T1000 (cell line): Measurements from ENCODE around the gene C3orf62.
"Not testable (repeated sequence)": the region's sequence is repeated elsewhere in the genome, so short reads cannot be mapped to it uniquely, and the experiment has no call there.

ENCODE experiments used
- DNase-seq: peaks from one replicate; lab custom pipeline; 2025; ENCODE audit warnings: mixed read lengths; lab: John Stamatoyannopoulos, UW

C3orf62 gene

DNA sequence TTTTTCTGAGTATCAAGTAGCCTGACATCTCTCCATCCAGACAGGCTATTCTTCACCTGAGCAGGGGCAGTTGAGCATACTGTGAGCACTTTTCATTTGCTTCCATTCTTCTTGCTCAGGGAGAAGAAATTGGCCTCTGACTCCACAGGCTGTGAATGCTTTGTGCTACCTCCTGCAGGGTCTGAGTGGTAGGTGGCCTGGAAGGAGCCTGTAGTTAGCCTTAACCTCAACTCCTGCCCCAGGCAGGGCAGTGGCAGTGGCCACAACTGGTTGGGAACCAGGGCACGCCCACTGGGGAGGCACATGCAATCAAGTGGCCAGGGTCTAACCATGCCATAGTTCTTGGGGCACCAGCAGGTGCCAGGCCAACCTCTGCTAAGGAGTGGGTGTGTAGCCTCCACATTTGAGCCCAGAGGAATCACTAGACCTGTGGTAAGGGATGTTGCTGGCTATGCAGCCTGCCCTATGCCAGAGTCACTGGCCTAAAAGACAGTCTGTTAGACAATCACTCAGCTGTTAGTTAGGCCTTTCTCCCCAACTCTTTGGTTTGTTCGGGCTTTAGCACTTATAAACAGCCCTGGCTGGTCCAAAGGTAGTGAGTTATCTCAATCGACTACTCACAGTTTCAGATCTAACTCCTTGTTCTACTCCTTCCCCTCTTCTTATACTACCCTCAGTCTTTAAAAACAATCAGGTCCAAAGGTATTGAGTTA lies 7.4 kb downstream of the C3orf62 start:
- DNase-seq = no peak

DNA sequence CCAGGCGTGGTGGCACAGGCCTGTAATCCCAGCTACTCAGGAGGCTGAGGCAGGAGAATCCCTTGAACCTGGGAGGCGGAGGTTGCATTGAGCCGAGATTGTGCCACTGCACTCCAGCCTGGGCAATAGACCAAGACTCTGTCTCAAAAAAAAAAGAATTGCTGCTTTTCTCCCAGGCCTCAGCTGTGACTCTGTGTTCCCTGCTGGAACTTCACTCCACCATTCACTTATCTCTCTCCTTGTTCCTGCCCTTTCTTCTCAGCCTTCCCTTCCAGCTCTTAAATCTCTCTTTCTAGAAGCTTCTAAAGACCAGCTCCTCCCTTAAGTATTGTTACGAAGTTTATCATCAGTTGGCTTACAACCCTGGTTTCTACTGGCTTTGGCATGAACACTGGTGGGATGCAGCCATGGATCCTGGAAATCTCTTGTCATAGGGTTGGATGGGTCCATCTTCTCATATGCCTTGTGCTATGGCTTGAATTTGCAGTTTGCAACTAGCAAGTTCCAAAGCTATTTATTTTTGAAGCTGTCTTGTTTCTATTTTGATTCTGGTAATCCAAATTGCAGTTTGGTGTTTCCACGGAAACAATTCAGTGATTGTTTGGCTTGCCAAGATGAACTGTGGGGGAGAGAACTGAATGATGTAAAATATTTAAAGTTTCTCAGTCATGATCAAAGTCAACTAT lies 10.5 kb downstream of the C3orf62 start:
- no peak for DNase-seq

GRCh38 chr3:49265661-49266386 lies 11.2 kb downstream of the C3orf62 start:
- no peak for DNase-seq

- no peak for DNase-seq
These were observed 13.7 kb downstream of the C3orf62 start for GRCh38 chr3:49263159-49263889.

- DNase-seq = no peak
These were observed 16.2 kb downstream of the C3orf62 start for GRCh38 chr3:49260806-49261324.

DNA sequence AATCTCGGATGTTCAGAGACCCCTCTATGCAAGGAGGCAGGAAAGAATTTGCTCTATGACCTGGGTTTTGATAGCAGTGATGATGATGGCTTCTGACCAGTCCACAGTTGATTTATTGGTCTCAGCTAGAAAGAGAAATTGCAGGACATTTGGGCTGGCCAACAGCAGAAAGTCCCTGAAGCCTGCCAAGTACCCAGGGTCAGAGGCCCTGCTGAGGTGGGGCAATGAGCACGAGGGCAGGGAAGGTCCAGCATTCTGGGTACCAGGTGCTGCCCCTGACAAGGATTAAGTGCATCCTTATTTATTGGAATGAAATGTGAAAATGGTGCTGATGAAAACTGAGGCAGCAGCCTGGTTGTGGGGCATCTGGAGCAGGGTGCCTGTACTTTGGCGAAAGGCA lies 19.8 kb downstream of the C3orf62 start:
- DNase-seq = no peak

GRCh38 chr3:49255718-49256511 lies 21.1 kb downstream of the C3orf62 start:
- DNase-seq = no peak

GRCh38 chr3:49255112-49255511 lies 21.9 kb downstream of the C3orf62 start:
- DNase-seq = no peak

- no peak for DNase-seq
These were observed 23.5 kb downstream of the C3orf62 start for GRCh38 chr3:49253512-49253911.

GRCh38 chr3:49248840-49249227 lies 28.2 kb downstream of the C3orf62 start:
- DNase-seq = no peak

- no peak for DNase-seq
These were observed 32.3 kb downstream of the C3orf62 start for GRCh38 chr3:49244581-49245205.

GRCh38 chr3:49240091-49240490 lies 36.9 kb downstream of the C3orf62 start:
- not testable (repeated sequence) for DNase-seq

DNA sequence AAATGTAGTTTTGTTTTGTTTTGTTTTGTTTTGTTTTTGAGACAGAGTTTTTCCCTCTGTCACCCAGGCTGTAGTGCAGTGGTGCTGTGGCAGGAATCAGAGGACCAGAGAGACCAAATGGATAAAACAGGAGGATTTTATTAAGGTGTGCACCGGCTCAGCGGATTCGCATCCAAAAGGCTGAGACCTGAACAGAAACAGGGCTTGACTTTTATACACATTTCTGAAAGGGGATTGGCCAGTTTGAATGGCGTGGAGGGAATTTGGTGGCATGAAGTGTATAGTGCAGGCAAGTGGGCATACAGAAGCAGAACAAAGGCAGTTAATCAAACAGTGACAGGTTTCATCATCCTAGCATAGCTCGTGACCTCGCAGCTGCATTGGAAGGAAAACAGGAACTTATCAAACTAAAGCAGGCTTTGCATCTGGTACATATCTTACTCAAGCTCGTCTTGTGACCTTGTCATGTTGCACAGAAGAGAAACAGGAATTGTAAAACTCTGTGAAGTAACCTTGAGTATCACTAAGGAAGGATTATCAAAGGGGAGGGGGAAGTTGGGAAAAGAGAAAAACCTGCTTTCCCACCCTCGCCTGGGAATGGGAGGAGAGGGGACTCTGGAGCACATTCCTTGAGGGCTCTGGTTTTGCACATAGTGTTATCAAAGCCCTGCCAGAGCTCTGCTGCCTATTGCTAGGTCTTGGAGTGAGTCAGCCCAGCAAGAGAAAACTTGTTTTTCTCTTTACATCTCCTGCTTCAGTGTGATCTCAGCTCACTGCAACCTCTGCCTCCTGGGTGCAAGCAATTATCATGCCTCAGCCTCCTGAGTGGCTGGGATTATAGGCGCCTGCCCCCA lies 38.5 kb downstream of the C3orf62 start:
- DNase-seq = no peak

- no peak for DNase-seq
These were observed 39.7 kb downstream of the C3orf62 start for GRCh38 chr3:49237344-49237743.

- no peak for DNase-seq
These were observed 40.8 kb downstream of the C3orf62 start for GRCh38 chr3:49236226-49236625.

DNA sequence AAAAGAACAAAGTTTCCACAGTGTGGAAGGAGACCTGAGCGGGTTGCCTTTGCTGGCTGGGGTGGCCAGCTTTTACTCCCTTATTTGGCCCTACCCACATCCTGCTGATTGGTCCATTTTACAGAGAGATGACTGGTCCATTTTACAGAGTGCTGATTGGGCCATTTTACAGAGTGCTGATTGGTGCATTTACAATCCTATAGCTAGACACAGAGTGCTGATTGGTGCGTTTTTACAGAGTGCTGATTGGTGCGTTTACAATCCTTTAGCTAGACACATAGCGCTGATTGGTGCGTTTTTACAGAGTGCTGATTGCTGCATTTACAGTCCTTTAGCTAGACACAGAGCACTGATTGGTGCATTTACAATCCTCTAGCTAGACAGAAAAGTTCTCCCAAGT lies 48.2 kb downstream of the C3orf62 start:
- DNase-seq = not testable (repeated sequence)

GRCh38 chr3:49222002-49222401 lies 55.0 kb downstream of the C3orf62 start:
- DNase-seq = no peak

DNA sequence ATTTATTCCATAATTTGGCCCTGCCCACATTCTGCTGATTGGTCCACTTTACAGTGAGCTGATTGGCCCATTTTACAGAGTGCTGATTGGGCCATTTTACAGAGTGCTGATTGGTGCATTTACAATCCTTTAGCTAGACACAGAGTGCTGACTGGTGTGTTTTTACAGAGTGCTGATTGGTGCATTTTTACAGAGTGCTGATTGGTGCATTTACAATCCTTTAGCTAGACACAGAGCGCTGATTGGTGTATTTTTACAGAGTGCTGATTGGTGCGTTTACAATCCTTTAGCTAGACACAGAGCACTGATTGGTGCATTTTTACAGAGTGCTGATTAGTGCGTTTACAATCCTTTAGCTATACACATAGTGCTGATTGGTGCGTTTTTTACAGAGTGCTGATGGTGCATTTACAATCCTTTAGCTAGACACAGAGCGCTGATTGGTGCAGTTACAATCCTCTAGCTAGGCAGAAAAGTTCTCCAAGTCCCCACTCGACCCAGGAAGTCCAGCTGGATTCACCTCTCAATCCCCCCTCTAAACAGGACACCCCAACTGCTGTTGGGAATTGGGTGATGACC lies 56.0 kb downstream of the C3orf62 start:
- DNase-seq = not testable (repeated sequence)

GRCh38 chr3:49219132-49219531 lies 57.9 kb downstream of the C3orf62 start:
- DNase-seq = no peak
